GM10248 (cell line): ENCODE data around the gene KRTAP9-8.

ENCODE experiments used
- CTCF ChIA-PET: fragments of 300-600 bp; sonication (Branson Sonifier 250); formaldehyde crosslinking; extraction: SDS; loops from one replicate; lab custom pipeline; 2021; ENCODE audit warnings: antibody characterized with exemption; lab: Yijun Ruan, JAX
- POLR2A ChIA-PET: fragments of 350-650 bp; sonication (Branson Sonifier 250); formaldehyde crosslinking; extraction: SDS; loops from one replicate; lab custom pipeline; 2020; ENCODE audit warnings: antibody characterized with exemption; lab: Yijun Ruan, JAX
- DNase-seq: peaks from one replicate; pipeline ENCODE4 v3.0.0; 2012; ENCODE audit errors: extremely low spot score
- TF ChIP-seq, protein P1 (sequence below): IDR thresholded peaks from 2 replicates; pipeline ENCODE4 v1.5.1; 2012; ENCODE audit warnings: mild to moderate bottlenecking, low read depth; ENCODE audit errors: extremely low read depth, missing control alignments, control extremely low read depth

The KRTAP9-8 gene

DNA sequence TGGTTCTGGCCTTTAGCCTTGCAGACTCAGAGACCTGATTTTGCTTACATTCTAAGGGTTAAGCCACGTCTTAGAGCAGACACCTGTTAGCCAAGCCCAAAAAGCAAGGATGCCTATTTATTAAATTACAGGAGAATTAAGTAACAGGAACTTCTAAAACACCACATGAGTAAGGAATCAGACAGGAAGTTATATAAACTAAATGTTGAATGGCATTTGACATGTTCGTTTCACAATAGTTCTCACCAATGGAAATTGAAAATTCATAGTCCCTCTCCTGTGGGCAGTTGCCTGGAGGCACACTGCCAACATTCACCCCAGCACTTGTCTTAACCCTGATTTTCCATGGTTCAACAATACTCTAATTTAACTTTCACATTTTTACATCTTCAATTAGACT, 46.7 kb downstream of the KRTAP9-8 start:
- ChIA-PET POLR2A (no interaction called here), CTCF (no interaction called here)
- no peak for DNase-seq
- TF ChIP-seq, protein P1, sequence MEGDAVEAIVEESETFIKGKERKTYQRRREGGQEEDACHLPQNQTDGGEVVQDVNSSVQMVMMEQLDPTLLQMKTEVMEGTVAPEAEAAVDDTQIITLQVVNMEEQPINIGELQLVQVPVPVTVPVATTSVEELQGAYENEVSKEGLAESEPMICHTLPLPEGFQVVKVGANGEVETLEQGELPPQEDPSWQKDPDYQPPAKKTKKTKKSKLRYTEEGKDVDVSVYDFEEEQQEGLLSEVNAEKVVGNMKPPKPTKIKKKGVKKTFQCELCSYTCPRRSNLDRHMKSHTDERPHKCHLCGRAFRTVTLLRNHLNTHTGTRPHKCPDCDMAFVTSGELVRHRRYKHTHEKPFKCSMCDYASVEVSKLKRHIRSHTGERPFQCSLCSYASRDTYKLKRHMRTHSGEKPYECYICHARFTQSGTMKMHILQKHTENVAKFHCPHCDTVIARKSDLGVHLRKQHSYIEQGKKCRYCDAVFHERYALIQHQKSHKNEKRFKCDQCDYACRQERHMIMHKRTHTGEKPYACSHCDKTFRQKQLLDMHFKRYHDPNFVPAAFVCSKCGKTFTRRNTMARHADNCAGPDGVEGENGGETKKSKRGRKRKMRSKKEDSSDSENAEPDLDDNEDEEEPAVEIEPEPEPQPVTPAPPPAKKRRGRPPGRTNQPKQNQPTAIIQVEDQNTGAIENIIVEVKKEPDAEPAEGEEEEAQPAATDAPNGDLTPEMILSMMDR: no peak

DNA sequence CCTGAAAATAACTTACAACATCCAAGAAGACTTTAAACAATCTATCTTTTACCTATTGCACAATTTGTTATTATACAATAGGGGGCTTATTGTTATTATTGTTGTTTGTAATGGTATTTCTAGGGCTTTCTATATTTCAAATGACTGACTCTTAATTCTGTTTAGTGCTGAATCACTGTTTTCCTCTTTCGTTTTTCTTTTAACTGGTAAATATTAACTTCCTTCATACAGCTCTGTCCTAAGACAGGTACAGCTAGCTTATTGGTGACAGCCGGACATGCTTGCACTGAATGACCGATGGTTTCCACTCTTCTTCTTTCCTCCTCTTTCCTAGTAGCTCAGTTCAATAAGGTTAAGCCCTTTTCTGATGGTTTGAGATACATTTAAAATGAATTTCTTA, 49.3 kb downstream of the KRTAP9-8 start:
- DNase-seq: peak; percentile 1
- ChIA-PET CTCF (no interaction called here), POLR2A (no interaction called here)
- TF ChIP-seq, protein P1: no peak
